Keratinocyte (primary cell): ENCODE results near the gene NEIL1. TPM values are rescaled to one million over a fixed set of nuclear protein-coding genes. Genes with fewer than 3 reads are reported as not detected.
A peak's percentile ranks its signal among the peaks of the same experiment; 100 is the strongest.

Source experiments
- DNase-seq: peaks from one replicate; pipeline ENCODE4 v3.0.0-alpha.2; 2011; ENCODE audit warnings: low read depth, missing footprints, low spot score
- FAIRE-seq: peaks from 2 replicates; lab custom pipeline; 2011; peaks lifted over from hg19 to GRCh38; lab: Jason Lieb, UNC
- H2AFZ ChIP-seq: 2 replicates; pipeline ENCODE4 v1.6.0; 2012; ENCODE audit warnings: low read length, control low read depth, inconsistent platforms; ENCODE audit not compliant: control insufficient read depth
- H3K27ac ChIP-seq: 2 replicates; pipeline ENCODE4 v1.5.1; 2011; ENCODE audit warnings: low read length; ENCODE audit not compliant: control insufficient read depth, insufficient read depth
- H3K27me3 ChIP-seq: 3 replicates; pipeline ENCODE4 v1.6.0; 2011; ENCODE audit warnings: low read length; ENCODE audit not compliant: control insufficient read depth, insufficient read depth; ENCODE audit errors: extremely low read depth
- H3K36me3 ChIP-seq, 2 experiments: 2 replicates in 1 of 2; 3 replicates in 1 of 2; pipeline ENCODE4 v1.5.1; 2011; ENCODE audit warnings: low read length in 2 of 2, mild to moderate bottlenecking in 1 of 2; ENCODE audit not compliant: control insufficient read depth in 2 of 2, insufficient read depth in 2 of 2; ENCODE audit errors: extremely low read depth in 1 of 2
- H3K4me1 ChIP-seq: 3 replicates; pipeline ENCODE4 v1.5.1; 2011; ENCODE audit warnings: low read length; ENCODE audit not compliant: control insufficient read depth, insufficient read depth; ENCODE audit errors: extremely low read depth
- H3K4me2 ChIP-seq: 3 replicates; pipeline ENCODE4 v1.6.0; 2011; ENCODE audit warnings: low read depth, low read length; ENCODE audit not compliant: control insufficient read depth, insufficient read depth; ENCODE audit errors: extremely low read depth
- H3K4me3 ChIP-seq, 3 experiments: fragments of 200-600 bp in 1 of 3; sonication (generic) in 1 of 3; 2 replicates in 2 of 3; 3 replicates in 1 of 3; pipeline ENCODE4 v1.5.1; 2011 to 2016; ENCODE audit warnings: low read length in 3 of 3, mild to moderate bottlenecking in 3 of 3, control low read depth in 2 of 3, inconsistent platforms in 1 of 3, low read depth in 1 of 3, mixed read lengths in 1 of 3, mixed run types in 1 of 3, moderate library complexity in 1 of 3; ENCODE audit not compliant: control insufficient read depth in 2 of 3, insufficient read depth in 2 of 3; ENCODE audit errors: extremely low read depth in 1 of 3
- H3K79me2 ChIP-seq: 2 replicates; pipeline ENCODE4 v1.6.0; 2012; ENCODE audit warnings: low read length; ENCODE audit not compliant: control insufficient read depth, insufficient read depth
- H3K9ac ChIP-seq: 3 replicates; pipeline ENCODE4 v1.6.0; 2011; ENCODE audit warnings: low read length; ENCODE audit not compliant: control insufficient read depth, insufficient read depth; ENCODE audit errors: extremely low read depth
- H3K9me1 ChIP-seq: 3 replicates; pipeline ENCODE4 v1.6.0; 2011; ENCODE audit warnings: low read length; ENCODE audit not compliant: control insufficient read depth, insufficient read depth; ENCODE audit errors: extremely low read depth
- H3K9me3 ChIP-seq: 2 replicates; pipeline ENCODE4 v1.5.1; 2012; ENCODE audit warnings: low read depth, low read length; ENCODE audit not compliant: control insufficient read depth
- H4K20me1 ChIP-seq: 3 replicates; pipeline ENCODE4 v1.6.0; 2011; ENCODE audit warnings: low read length; ENCODE audit not compliant: control insufficient read depth, insufficient read depth; ENCODE audit errors: extremely low read depth
- EZH2 ChIP-seq: IDR thresholded peaks from one replicate; pipeline ENCODE4 v1.6.1; 2012; ENCODE audit warnings: inconsistent platforms, mild to moderate bottlenecking, low read length, moderate library complexity
- dilution Hi-C: fragments of 300-500 bp; cut with MboI; formaldehyde crosslinking; loops from one replicate; pipeline ENCODE4 v1.7.0; 2020; ENCODE audit warnings: low sequenced_read_pairs; ENCODE audit not compliant: extremely low pct_ligation_motif_present
- polyA plus RNA-seq, 5 experiments: library from polyadenylated mRNA; depleted of rRNA in 3 of 5; stranded (reverse) in 3 of 5; stranded (forward) in 1 of 5; unstranded in 1 of 5; fragments of >200 nt; gene quantifications; 1 replicate in 1 of 5; 2 replicates in 3 of 5; 3 replicates in 1 of 5; pipeline versions ENCODE4 v1.2.1 to v1.2.3, GENCODE V29; 2011 to 2012; ENCODE audit warnings: missing spikeins in 2 of 5, low read depth in 1 of 5, low replicate concordance in 1 of 5
- TF ChIP-seq, protein P1 (sequence below), 3 experiments: IDR thresholded peaks in 1 of 3; conservative IDR thresholded peaks in 1 of 3; optimal IDR thresholded peaks in 1 of 3; 2 replicates in 2 of 3; 3 replicates in 1 of 3; pipeline versions ENCODE3 to v1.5.1; 2011; ENCODE audit warnings: low read length in 3 of 3, mild to moderate bottlenecking in 3 of 3, moderate library complexity in 2 of 3, control low read depth in 1 of 3, inconsistent platforms in 1 of 3; ENCODE audit not compliant: insufficient read depth in 2 of 3; ENCODE audit errors: extremely low read depth in 1 of 3

The NEIL1 gene
- polyA plus RNA-seq, 1 donor (not counting 4 experiments of a cell fraction or from before 2014, with no cell fraction given), result 5.5 TPM

DNA sequence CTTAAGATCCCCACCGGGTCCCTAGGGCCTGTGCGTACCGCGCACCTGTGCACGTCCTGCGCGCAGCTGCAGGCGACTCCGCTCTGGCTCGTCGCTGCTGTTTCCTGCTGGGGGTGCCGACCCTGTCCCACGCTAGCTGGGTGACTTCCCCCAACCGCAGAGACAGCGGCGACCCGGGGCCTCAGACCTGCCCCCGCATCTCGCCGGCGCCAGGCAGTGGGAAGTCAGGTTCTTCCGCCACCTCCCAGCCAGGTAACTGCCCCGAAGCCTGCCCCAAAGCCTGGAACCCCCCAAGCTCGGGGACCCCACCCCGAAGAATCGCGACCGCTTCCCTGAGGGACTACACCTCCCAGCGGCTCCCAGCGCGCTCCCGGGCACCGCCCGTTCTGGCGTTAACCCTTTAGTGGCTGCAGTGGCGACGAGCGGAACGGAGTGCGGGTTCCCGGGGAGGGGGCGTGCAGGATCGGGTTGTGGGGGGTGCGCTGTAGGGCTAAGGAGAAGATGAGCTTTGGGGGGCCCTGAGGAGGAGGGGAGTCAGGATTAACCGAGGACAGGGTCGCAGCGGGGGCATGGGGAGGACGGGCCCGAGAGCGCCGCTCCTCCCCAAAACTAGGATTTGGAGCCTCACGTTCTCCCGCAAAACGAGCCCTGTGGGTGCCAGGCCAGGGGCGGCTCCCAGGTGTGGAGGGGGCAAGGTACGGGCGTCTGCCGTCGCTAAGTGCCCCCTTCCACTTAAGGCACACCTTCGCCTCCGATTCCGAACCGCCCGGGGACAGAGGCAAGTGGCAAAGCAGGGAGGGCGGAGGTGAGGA is 589 bp downstream of the NEIL1 start:
- Histone ChIP-seq H4K20me1 (no peaks in the 10 kb centered on the region), H3K4me3 (peak overlapping the region; percentile 70 to 78 (median 72)), H3K36me3 (peaks cover 0 to 3% of the 10 kb centered on the region in 2 experiments), H3K27ac (no peak overlapping the region), H3K27me3 (peaks cover 12% of the 10 kb centered on the region), H3K9me3 (no peaks in the 10 kb centered on the region), H3K4me1 (peaks cover 7% of the 10 kb centered on the region), H2AFZ (peak overlapping the region; percentile 78), H3K9me1 (no peaks in the 10 kb centered on the region), H3K4me2 (peak overlapping the region; percentile 83), H3K9ac (peak overlapping the region; percentile 61), H3K79me2 (no peaks in the 10 kb centered on the region)
- DNase-seq, result no peak
- TF ChIP-seq EZH2, result no peak
- TF ChIP-seq, protein P1, sequence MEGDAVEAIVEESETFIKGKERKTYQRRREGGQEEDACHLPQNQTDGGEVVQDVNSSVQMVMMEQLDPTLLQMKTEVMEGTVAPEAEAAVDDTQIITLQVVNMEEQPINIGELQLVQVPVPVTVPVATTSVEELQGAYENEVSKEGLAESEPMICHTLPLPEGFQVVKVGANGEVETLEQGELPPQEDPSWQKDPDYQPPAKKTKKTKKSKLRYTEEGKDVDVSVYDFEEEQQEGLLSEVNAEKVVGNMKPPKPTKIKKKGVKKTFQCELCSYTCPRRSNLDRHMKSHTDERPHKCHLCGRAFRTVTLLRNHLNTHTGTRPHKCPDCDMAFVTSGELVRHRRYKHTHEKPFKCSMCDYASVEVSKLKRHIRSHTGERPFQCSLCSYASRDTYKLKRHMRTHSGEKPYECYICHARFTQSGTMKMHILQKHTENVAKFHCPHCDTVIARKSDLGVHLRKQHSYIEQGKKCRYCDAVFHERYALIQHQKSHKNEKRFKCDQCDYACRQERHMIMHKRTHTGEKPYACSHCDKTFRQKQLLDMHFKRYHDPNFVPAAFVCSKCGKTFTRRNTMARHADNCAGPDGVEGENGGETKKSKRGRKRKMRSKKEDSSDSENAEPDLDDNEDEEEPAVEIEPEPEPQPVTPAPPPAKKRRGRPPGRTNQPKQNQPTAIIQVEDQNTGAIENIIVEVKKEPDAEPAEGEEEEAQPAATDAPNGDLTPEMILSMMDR (optimal IDR thresholded peaks at IDR 0.05 in 1 of 3, IDR thresholded peaks at IDR 0.05 in 1 of 3, conservative IDR thresholded peaks at IDR 0.05 in 1 of 3; ENCODE audit: extremely low read depth in 1 of 3, insufficient read depth in 2 of 3, low read length in 3 of 3), result no peak
- FAIRE-seq, result no peak
- dilution Hi-C loops, result no loop called here

DNA sequence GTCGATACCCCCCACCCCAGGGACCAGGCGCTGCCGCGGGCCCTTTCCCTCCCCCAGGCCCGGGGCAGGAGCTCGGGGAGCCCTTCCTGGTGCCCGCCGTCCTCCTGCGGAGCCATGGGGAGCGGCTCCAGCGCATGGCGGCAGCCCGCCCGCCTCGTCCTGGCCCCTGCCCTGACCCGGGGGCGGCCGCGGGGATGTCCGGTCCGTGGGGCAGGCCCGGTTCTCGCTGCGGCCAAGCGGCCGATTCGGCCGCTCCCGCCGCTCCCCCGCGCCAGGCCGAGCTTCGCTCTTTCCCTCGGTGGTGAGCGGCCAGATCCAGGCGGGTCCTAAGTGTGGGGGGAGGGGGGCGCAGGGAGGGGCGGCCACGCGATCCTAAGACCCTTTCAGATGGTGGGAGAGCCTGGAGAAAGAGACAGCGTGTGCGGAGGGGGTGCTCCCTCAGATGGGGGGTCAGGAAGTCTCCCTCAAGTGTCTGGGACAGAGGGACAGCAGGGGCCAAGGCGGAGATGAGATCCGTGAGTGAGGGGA is 1.3 kb downstream of the NEIL1 start:
- Histone ChIP-seq H3K9me3 (no peaks in the 10 kb centered on the region), H3K79me2 (no peaks in the 10 kb centered on the region), H3K27me3 (peaks cover 12% of the 10 kb centered on the region), H3K4me3 (peak overlapping the region; percentile 70 to 78 (median 72)), H3K27ac (no peak overlapping the region), H3K4me1 (peaks cover 7% of the 10 kb centered on the region), H3K9me1 (no peaks in the 10 kb centered on the region), H3K36me3 (peaks cover 2 to 3% of the 10 kb centered on the region in 2 experiments), H2AFZ (peak overlapping the region; percentile 78), H3K4me2 (peak overlapping the region; percentile 83), H4K20me1 (no peaks in the 10 kb centered on the region), H3K9ac (peak overlapping the region; percentile 61)
- DNase-seq, result no peak
- no peak for TF ChIP-seq EZH2
- TF ChIP-seq, protein P1 (optimal IDR thresholded peaks at IDR 0.05 in 1 of 3, IDR thresholded peaks at IDR 0.05 in 1 of 3, conservative IDR thresholded peaks at IDR 0.05 in 1 of 3; ENCODE audit: extremely low read depth in 1 of 3, insufficient read depth in 2 of 3, low read length in 3 of 3), result no peak
- dilution Hi-C loops, result no loop called here
- FAIRE-seq, result no peak
